ENCODE data around the gene NPIPA1.
"Not testable (repeated sequence)": the region's sequence is repeated elsewhere in the genome, so short reads cannot be mapped to it uniquely, and the experiment has no call there.

GRCh38 chr16:14988092-14988491 is 50.8 kb downstream of the NPIPA1 start:
- TF ChIP-seq POLR2A, CTCF (IDR thresholded peaks at IDR 0.05): not testable (repeated sequence)
